Stomach (tissue), 19 donors: Measurements from ENCODE around the gene TYRO3. TPM values are rescaled to one million over a fixed set of nuclear protein-coding genes. Genes with fewer than 3 reads are reported as not detected.

Experiments used
- DNase-seq, 2 donors: peaks; one replicate each; pipeline versions ENCODE4 v3.0.0 to v3.0.0-alpha.2; 2013 to 2019
- H3K27ac ChIP-seq, 5 donors: fragments of 200-600 bp in 4 of 5; sonication (generic) in 4 of 5; one replicate each; pipeline ENCODE4 v1.5.1; 2013 to 2019; ENCODE audit warnings: mild to moderate bottlenecking in 1 of 5, moderate library complexity in 1 of 5
- H3K27me3 ChIP-seq, 3 donors: fragments of 200-600 bp; sonication (generic); one replicate each; pipeline ENCODE4 v1.5.1; 2017 to 2019; ENCODE audit warnings: mixed run types in 1 of 3
- H3K36me3 ChIP-seq, 4 donors: fragments of 200-600 bp; sonication (generic); 1 replicate in 3 of 4; 2 replicates in 1 of 4; pipeline ENCODE4 v1.5.1; 2016 to 2019
- H3K4me1 ChIP-seq, 4 donors: fragments of 200-600 bp; sonication (generic); one replicate each; pipeline ENCODE4 v1.5.1; 2016 to 2019
- H3K4me3 ChIP-seq, 4 donors: fragments of 200-600 bp; sonication (generic) in 3 of 4; one replicate each; pipeline ENCODE4 v1.5.1; 2016 to 2019; ENCODE audit warnings: mild to moderate bottlenecking in 1 of 4
- H3K9me3 ChIP-seq, 4 donors: fragments of 200-600 bp; sonication (generic); one replicate each; pipeline ENCODE4 v1.5.1; 2016 to 2019
- CTCF ChIP-seq, 7 experiments: fragments of 450-650 bp in 4 of 7; fragments of 200-600 bp in 3 of 7; sonication (generic) in 3 of 7; IDR thresholded peaks; one replicate each; pipeline ENCODE4 v1.5.1; 2016 to 2019; ENCODE audit warnings: antibody characterized with exemption in 7 of 7, control low read depth in 2 of 7, mild to moderate bottlenecking in 1 of 7
- EP300 ChIP-seq: sonication (generic); formaldehyde crosslinking; IDR thresholded peaks from one replicate; pipeline ENCODE4 v1.6.1; 2017; ENCODE audit warnings: antibody characterized with exemption
- POLR2A ChIP-seq, 4 donors: fragments of 450-650 bp; IDR thresholded peaks; one replicate each; pipeline ENCODE4 v1.6.1; 2016; ENCODE audit warnings: antibody characterized with exemption in 4 of 4, control low read depth in 2 of 4, mild to moderate bottlenecking in 1 of 4, moderate library complexity in 1 of 4
- POLR2AphosphoS5 ChIP-seq, 3 donors: sonication (generic); formaldehyde crosslinking; IDR thresholded peaks; one replicate each; pipeline ENCODE4 v1.6.1; 2016; ENCODE audit warnings: antibody characterized with exemption in 3 of 3
- WGBS, 5 donors: extraction: QIAGEN DNeasy Blood & Tissue Kit in 3 of 5; methylation state at CpG; one replicate each; pipeline versions ENCODE4 v1.1.5 to v1.1.7; 2013 to 2018; 5-methylcytosine and 5-hydroxymethylcytosine counted together
- intact Hi-C: fragments of 100-400 bp; cut with DNase I; formaldehyde crosslinking; loops from one replicate; pipeline ENCODE4 v1.15.1; 2023; ENCODE audit warnings: low total_unique reads
- long read RNA-seq, 10 donors: transcript quantifications; one replicate each; lab custom pipeline, GENCODE V29; 2026
- polyA plus RNA-seq, 3 donors: library from polyadenylated mRNA; stranded (reverse); fragments of 200-250 nt; gene quantifications; one replicate each; pipeline ENCODE4 v1.2.3, GENCODE V29; 2013
- total RNA-seq, 5 donors: library from RNA; depleted of rRNA; stranded (reverse); fragments of >200 nt; gene quantifications; one replicate each; pipeline versions ENCODE4 v1.1.0 to v1.2.3, GENCODE V29; 2014 to 2016
- donor health status: healthy with polysubstance abuse.
- donor health status: Bipolar disorder and iron deficiency.
- donor health status: healthy.

Gene TYRO3
- total RNA-seq (10 to 100 TPM in 3 of 5 donors, 1 to 10 TPM in 1, under 1 TPM in 1; 0.89 to 16.9 (median 10.5) TPM), polyA plus RNA-seq (1 to 10 TPM; 3.6 to 6.6 (median 6.6) TPM)
- long read RNA-seq, donor 1, full-length matches to known transcripts: 1 of 1 reads
- long read RNA-seq, donor 1, partial matches to known transcripts: 0 of 1 reads
- long read RNA-seq, donor 1, other reads (novel, unspliced or antisense): 0 of 1 reads
- long read RNA-seq, donor 2, full-length matches to known transcripts: 9 of 9 reads
- long read RNA-seq, donor 2, partial matches to known transcripts: 0 of 9 reads
- long read RNA-seq, donor 2, other reads (novel, unspliced or antisense): 0 of 9 reads
- long read RNA-seq, donor 3, full-length matches to known transcripts: 6 of 6 reads
- long read RNA-seq, donor 3, partial matches to known transcripts: 0 of 6 reads
- long read RNA-seq, donor 3, other reads (novel, unspliced or antisense): 0 of 6 reads
- long read RNA-seq, donor 4, partial matches to known transcripts: 0 of 2 reads
- long read RNA-seq, donor 4, other reads (novel, unspliced or antisense): 0 of 2 reads
- long read RNA-seq, donor 5, full-length matches to known transcripts: 14 of 14 reads
- long read RNA-seq, donor 5, partial matches to known transcripts: 0 of 14 reads
- long read RNA-seq, donor 5, other reads (novel, unspliced or antisense): 0 of 14 reads
- long read RNA-seq, donor 6, full-length matches to known transcripts: 9 of 9 reads
- long read RNA-seq, donor 6, partial matches to known transcripts: 0 of 9 reads
- long read RNA-seq, donor 6, other reads (novel, unspliced or antisense): 0 of 9 reads
- long read RNA-seq, donor 7, full-length matches to known transcripts: 9 of 9 reads
- long read RNA-seq, donor 7, partial matches to known transcripts: 0 of 9 reads
- long read RNA-seq, donor 7, other reads (novel, unspliced or antisense): 0 of 9 reads
- long read RNA-seq, donor 8, full-length matches to known transcripts: 12 of 12 reads
- long read RNA-seq, donor 8, partial matches to known transcripts: 0 of 12 reads
- long read RNA-seq, donor 8, other reads (novel, unspliced or antisense): 0 of 12 reads
- long read RNA-seq, donor 9, transcript TYRO3-209 (1 exons, 2,004 nt): major isoform, 15 of 15 reads
- long read RNA-seq, donor 9, partial matches to known transcripts: 0 of 15 reads
- long read RNA-seq, donor 9, other reads (novel, unspliced or antisense): 0 of 15 reads
- long read RNA-seq, donor 10, full-length matches to known transcripts: 2 of 2 reads
- long read RNA-seq, donor 10, partial matches to known transcripts: 0 of 2 reads
- long read RNA-seq, donor 10, other reads (novel, unspliced or antisense): 0 of 2 reads

DNA sequence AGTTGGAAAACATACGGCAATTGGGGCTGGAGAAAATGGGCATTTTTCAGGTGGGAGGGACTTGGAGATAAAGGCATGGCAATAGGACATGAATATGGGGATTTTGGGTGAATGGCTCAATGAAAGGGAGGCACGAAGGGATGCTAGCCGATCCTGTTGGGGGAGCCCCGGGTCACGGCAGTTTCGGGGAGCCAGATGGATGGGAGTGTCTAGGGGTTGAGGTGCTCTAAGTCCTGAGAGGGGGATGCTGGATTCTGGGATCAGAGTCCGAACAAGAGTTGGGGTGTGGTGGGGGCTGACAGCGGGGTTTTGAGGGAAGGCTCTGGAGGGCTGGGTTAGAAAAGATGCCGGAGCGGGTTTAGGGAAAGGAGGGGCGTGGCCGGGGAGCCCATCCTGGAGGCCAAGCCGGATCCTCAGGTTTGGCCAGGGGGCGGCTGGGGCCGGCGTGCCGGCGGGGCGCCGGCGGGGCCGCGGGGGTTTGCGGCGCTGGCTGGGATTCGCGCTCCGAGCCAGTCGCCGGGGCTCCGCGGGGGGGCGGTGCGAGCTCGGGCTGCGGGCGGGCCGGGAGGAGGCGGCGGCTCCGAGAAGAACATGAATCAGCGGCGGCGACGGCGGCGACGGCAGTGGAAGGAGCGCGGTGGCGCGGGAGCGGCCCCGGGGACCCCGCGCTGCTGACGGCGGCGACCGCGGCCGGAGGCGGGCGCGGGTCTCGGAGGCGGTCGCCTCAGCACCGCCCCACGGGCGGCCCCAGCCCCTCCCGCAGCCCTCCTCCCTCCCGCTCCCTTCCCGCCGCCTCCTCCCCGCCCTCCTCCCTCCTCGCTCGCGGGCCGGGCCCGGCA is at the start of gene TYRO3:
TYRO3 (plus strand) TSS at position 813 of the 839 bp plus-strand sequence. CDS start 46 bp downstream, outside the sequence.
- DNase-seq: peak; percentile 65 to 91
- intact Hi-C loops: no loop called here
- TF ChIP-seq EP300 (no peak), POLR2AphosphoS5 (IDR thresholded peaks at IDR 0.05) (peak in 1 of 3 donors; percentile 2)
- H3K4me1 ChIP-seq: peaks cover 21 to 46% (median 35%) of the 10 kb centered on the region in 4 donors
- no peaks in the 10 kb centered on the region for H3K9me3 ChIP-seq
- H3K27ac ChIP-seq: peak within 1 kb of the TSS; percentile 50 to 82 (median 71)
- 1 to 4% (median 2%) methylated on average over 19 to 80 of the region's 81 CpGs for WGBS, 5 donors
- H3K4me3 ChIP-seq: peak within 1 kb of the TSS; percentile 73 to 87 (median 74)
- peaks cover 0 to 13% (median 0%) of the 10 kb centered on the region in 3 donors for H3K27me3 ChIP-seq
- H3K36me3 ChIP-seq: no peaks in the 10 kb centered on the region

GRCh38 chr15:41510728-41511127 is 48.3 kb upstream of the TYRO3 start:
- intact Hi-C loops: no loop called here
- Histone ChIP-seq H3K27me3 (peaks cover 4 to 35% (median 30%) of the 10 kb centered on the region in 3 donors), H3K36me3 (no peaks in the 10 kb centered on the region), H3K9me3 (no peaks in the 10 kb centered on the region), H3K4me3 (peak overlapping the region in 2 of 4 donors; percentile 38 to 62), H3K4me1 (peaks cover 35 to 39% (median 37%) of the 10 kb centered on the region in 4 donors), H3K27ac (peak overlapping the region in 1 of 5 donors; percentile 47)
- DNase-seq: no peak
- 61 to 89% (median 64%) methylated on average over 6 to 7 of the region's 7 CpGs for WGBS, 5 donors
- no peak for TF ChIP-seq CTCF (IDR thresholded peaks at IDR 0.05)
- no peak for TF ChIP-seq POLR2A (IDR thresholded peaks at IDR 0.05)
- no peak for TF ChIP-seq POLR2AphosphoS5 (IDR thresholded peaks at IDR 0.05)
- no peak for TF ChIP-seq EP300

DNA sequence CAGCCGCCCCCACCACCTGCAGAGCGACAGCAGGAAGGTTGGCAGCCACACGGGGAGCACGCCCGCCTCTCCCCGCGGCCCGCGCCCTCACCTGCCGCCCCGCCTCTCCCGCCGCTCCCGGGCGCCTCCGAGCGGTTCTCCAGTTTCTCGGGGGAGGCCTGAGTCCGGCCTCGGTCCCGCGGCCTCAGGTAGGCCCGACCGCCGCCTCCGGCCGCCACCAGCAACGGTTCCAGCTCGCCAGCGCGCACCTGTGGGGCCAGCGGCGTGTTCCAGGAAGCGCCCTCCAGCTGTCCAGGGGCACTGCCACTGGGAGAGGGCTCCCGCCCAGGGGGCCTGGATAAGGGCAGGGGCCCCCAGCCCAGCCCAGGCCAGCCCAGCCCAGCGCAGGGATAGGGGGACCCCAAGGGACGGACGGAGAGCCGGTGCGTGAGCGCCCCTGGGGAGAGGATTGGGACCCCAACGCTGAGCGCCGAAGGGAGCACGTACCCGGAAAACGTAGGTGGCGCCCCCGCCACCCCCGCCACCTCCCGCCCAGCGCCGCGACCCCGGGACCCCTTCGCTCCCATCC is 47.6 kb upstream of the TYRO3 start:
- Histone ChIP-seq H3K9me3 (no peaks in the 10 kb centered on the region), H3K27me3 (peaks cover 4 to 35% (median 30%) of the 10 kb centered on the region in 3 donors), H3K36me3 (no peaks in the 10 kb centered on the region), H3K4me3 (peak overlapping the region; percentile 38 to 62 (median 42)), H3K4me1 (peaks cover 35 to 39% (median 37%) of the 10 kb centered on the region in 4 donors), H3K27ac (peak overlapping the region in 4 of 5 donors; percentile 13 to 47 (median 29))
- TF ChIP-seq CTCF (IDR thresholded peaks at IDR 0.05): peak in 1 of 7 experiments; percentile 8
- no peak for TF ChIP-seq POLR2AphosphoS5 (IDR thresholded peaks at IDR 0.05)
- 3 to 7% (median 5%) methylated on average over 35 to 56 of the region's 56 CpGs; no CpG with 5 or more reads in 1 of the 5 donors for WGBS, 5 donors
- intact Hi-C loops: no loop called here
- peak; percentile 60 to 75 for DNase-seq
